ENCODE results near the gene GAS6.
"Not testable (repeated sequence)": the region's sequence is repeated elsewhere in the genome, so short reads cannot be mapped to it uniquely, and the experiment has no call there.

Gene GAS6

GRCh38 chr13:113810640-113811039, 53.2 kb downstream of the GAS6 start:
- DNase-seq = no peak

GRCh38 chr13:113809934-113810333, 53.9 kb downstream of the GAS6 start:
- DNase-seq = no peak

GRCh38 chr13:113808058-113808834, 55.6 kb downstream of the GAS6 start:
- DNase-seq = peak in 1 of 56 donors; percentile 4

- DNase-seq = no peak
These were observed 57.4 kb downstream of the GAS6 start for GRCh38 chr13:113806526-113806925.

- no peak for DNase-seq
These were observed 57.8 kb downstream of the GAS6 start for GRCh38 chr13:113806104-113806471.

- no peak for DNase-seq
These were observed 58.3 kb downstream of the GAS6 start for GRCh38 chr13:113805431-113806103.

- no peak for DNase-seq
These were observed 59.0 kb downstream of the GAS6 start for GRCh38 chr13:113804703-113805430.

GRCh38 chr13:113804017-113804702, 59.7 kb downstream of the GAS6 start:
- DNase-seq = no peak

GRCh38 chr13:113803409-113804016, 60.4 kb downstream of the GAS6 start:
- DNase-seq = no peak

GRCh38 chr13:113802761-113803160, 61.1 kb downstream of the GAS6 start:
- DNase-seq = no peak

GRCh38 chr13:113802090-113802531, 61.8 kb downstream of the GAS6 start:
- no peak for DNase-seq

GRCh38 chr13:113801289-113801961, 62.5 kb downstream of the GAS6 start:
- no peak for DNase-seq

GRCh38 chr13:113800576-113800926, 63.3 kb downstream of the GAS6 start:
- no peak for DNase-seq

GRCh38 chr13:113798200-113798811, 65.6 kb downstream of the GAS6 start:
- DNase-seq = no peak

- no peak for DNase-seq
These were observed 66.8 kb downstream of the GAS6 start for GRCh38 chr13:113796964-113797676.

- DNase-seq = no peak
These were observed 67.5 kb downstream of the GAS6 start for GRCh38 chr13:113796211-113796963.

- not testable (repeated sequence) for DNase-seq
These were observed 68.5 kb downstream of the GAS6 start for GRCh38 chr13:113795362-113795761.

- DNase-seq = no peak
These were observed 69.1 kb downstream of the GAS6 start for GRCh38 chr13:113794764-113795173.

- DNase-seq = no peak
These were observed 69.8 kb downstream of the GAS6 start for GRCh38 chr13:113794086-113794485.

All from nucleus accumbens (tissue), 56 donors.